ENCODE data around the gene ATP10B. TPM values are rescaled to one million over a fixed set of nuclear protein-coding genes. Genes with fewer than 3 reads are reported as not detected.

The ATP10B gene
- total RNA-seq, 4 donors from 2014 or later: 9.0 to 45.9 (median 13.9) TPM

DNA sequence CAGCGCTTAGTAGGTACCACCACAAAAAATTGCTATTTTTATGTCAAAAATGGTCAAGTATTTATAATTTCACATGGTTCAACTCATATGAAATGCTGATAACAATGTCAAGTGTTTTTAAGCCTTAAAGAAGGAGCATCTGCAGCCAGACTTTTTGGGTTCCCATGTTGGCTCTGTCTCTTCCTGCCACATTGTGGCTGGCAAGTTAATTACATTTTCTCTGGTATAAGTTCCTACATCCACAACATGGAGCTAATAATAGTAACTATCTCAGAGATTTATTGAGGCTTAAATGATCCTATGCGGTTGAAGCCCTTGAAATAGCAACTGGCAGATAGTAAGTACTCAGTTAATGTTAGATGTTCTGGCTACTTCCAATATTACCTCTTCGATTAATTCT is 5.4 kb downstream of the ATP10B start:
- no peaks in the 10 kb centered on the region for H3K9me3 ChIP-seq
- TF ChIP-seq POLR2A (IDR thresholded peaks at IDR 0.05) (no peak), EP300 (IDR thresholded peaks at IDR 0.05) (no peak)
- TF ChIP-seq, protein P1, sequence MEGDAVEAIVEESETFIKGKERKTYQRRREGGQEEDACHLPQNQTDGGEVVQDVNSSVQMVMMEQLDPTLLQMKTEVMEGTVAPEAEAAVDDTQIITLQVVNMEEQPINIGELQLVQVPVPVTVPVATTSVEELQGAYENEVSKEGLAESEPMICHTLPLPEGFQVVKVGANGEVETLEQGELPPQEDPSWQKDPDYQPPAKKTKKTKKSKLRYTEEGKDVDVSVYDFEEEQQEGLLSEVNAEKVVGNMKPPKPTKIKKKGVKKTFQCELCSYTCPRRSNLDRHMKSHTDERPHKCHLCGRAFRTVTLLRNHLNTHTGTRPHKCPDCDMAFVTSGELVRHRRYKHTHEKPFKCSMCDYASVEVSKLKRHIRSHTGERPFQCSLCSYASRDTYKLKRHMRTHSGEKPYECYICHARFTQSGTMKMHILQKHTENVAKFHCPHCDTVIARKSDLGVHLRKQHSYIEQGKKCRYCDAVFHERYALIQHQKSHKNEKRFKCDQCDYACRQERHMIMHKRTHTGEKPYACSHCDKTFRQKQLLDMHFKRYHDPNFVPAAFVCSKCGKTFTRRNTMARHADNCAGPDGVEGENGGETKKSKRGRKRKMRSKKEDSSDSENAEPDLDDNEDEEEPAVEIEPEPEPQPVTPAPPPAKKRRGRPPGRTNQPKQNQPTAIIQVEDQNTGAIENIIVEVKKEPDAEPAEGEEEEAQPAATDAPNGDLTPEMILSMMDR (IDR thresholded peaks at IDR 0.05): no peak
- peaks cover 0 to 6% (median 3%) of the 10 kb centered on the region in 4 donors for H3K4me1 ChIP-seq
- no peak for DNase-seq (ENCODE audit: low spot score in 2 of 2)
- WGBS, 2 donors: 80 to 89% methylated on average over 3 of the region's 3 CpGs
- no peak overlapping the region for H3K4me3 ChIP-seq
- H3K27ac ChIP-seq: peak overlapping the region in 2 of 4 donors; percentile 58 to 75
- no peaks in the 10 kb centered on the region for H3K36me3 ChIP-seq
- no peaks in the 10 kb centered on the region for H3K27me3 ChIP-seq

DNA sequence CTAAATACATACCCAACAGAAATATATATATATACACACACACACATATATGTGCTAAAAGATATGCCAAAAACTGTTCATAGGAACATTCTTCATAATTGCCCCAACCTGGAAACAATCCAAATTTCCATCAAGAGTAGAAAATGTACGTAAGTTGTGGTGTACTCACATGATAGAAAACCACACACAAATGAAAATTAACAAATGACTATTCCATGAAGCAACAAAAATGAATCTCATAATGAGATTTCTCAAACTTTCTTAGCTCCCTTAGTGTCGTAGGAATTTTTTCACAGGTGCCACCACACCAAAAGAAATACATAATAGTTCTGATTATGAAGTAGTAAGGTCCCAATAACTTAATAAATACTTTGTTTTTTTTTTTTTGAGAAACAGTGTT is 7.8 kb downstream of the ATP10B start:
- TF ChIP-seq EP300 (IDR thresholded peaks at IDR 0.05) (no peak), POLR2A (IDR thresholded peaks at IDR 0.05) (no peak)
- TF ChIP-seq, protein P1 (IDR thresholded peaks at IDR 0.05): no peak
- DNase-seq (ENCODE audit: low spot score in 2 of 2): no peak
- peak overlapping the region in 1 of 4 donors; percentile 16 for H3K27ac ChIP-seq
- no peaks in the 10 kb centered on the region for H3K27me3 ChIP-seq
- WGBS, 2 donors: 69 to 73% methylated on average over 2 of the region's 2 CpGs
- H3K4me3 ChIP-seq: no peak overlapping the region
- H3K4me1 ChIP-seq: peaks cover 0 to 6% (median 0%) of the 10 kb centered on the region in 4 donors
- no peaks in the 10 kb centered on the region for H3K36me3 ChIP-seq
- H3K9me3 ChIP-seq: no peaks in the 10 kb centered on the region

DNA sequence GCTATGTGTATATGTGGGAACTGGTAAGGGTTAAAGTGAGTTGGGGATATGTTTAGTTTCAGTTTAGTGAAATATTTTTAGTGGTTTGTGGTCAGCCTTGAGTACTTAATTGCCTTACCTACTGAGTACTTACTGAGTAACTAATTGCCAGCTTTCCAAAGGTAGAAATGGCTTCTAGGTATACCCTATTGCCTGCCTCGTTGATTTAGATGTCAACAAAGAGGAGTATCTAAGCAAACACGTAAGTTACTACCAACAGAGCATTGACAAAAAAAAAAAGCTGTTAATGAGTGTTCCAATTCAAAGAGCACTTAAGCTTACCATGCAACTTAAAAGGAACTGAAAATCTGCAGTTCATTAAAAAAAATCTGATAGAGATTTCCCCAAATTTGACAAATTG is 8.8 kb downstream of the ATP10B start:
- WGBS, 2 donors: 23 to 31% methylated on average over 2 of the region's 2 CpGs
- DNase-seq (ENCODE audit: low spot score in 2 of 2): no peak

DNA sequence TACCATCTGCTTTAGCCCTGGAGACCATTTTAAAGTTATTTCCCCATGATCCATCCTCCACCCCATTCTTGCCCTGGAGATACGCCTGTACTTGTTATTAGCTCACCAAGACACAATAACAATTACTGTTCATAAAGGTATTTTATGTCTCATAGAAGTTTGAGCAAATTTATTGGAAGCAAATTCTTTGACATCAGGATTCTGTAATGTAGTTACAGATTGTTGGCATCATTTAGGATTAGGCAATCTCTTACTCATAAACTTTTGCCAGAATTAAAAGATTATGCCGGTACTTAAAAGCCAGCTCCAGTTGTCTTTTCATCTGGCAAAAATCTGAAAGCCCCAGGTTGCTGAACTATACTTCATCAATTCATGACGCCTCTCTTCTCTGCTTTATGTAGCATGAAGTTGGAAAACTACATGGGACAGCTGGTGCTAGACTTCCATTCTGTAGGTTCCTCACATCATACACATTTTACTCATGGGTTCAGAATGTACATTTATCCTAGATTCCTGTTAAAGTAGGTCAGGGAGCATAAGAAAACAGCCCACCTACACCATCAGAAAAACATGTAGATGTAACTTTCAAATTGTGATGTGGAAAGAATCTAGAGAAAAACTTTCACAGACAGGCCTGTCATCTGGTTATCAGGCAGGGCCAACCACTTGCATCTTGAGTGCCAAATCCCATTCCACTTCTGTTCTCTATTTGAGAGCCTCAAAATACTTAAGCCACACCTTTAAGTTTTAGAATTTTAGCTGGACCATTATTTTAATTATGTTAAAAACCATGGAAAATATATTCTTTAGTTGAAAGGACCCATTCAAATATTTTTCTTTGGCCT is 14.0 kb downstream of the ATP10B start:
- Histone ChIP-seq H3K4me3 (no peak overlapping the region), H3K27ac (no peak overlapping the region), H3K4me1 (peaks cover 0 to 4% (median 0%) of the 10 kb centered on the region in 4 donors), H3K27me3 (no peaks in the 10 kb centered on the region), H3K9me3 (peaks cover 0 to 7% (median 1%) of the 10 kb centered on the region in 4 donors), H3K36me3 (no peaks in the 10 kb centered on the region)
- TF ChIP-seq, protein P1 (IDR thresholded peaks at IDR 0.05): no peak
- TF ChIP-seq EP300 (IDR thresholded peaks at IDR 0.05): no peak
- no peak for TF ChIP-seq POLR2A (IDR thresholded peaks at IDR 0.05)
- no peak for DNase-seq (ENCODE audit: low spot score in 2 of 2)
- 56 to 71% methylated on average over 3 of the region's 3 CpGs for WGBS, 2 donors

More for the DNA sequence above, 8.8 kb downstream of the ATP10B start:
- no peak for TF ChIP-seq POLR2A (IDR thresholded peaks at IDR 0.05)
- TF ChIP-seq, protein P1 (IDR thresholded peaks at IDR 0.05): no peak
- no peak for TF ChIP-seq EP300 (IDR thresholded peaks at IDR 0.05)
- H3K9me3 ChIP-seq: no peaks in the 10 kb centered on the region
- no peaks in the 10 kb centered on the region for H3K36me3 ChIP-seq
- no peaks in the 10 kb centered on the region for H3K27me3 ChIP-seq
- no peak overlapping the region for H3K27ac ChIP-seq
- H3K4me3 ChIP-seq: no peak overlapping the region
- H3K4me1 ChIP-seq: peaks cover 0 to 6% (median 0%) of the 10 kb centered on the region in 4 donors

DNA sequence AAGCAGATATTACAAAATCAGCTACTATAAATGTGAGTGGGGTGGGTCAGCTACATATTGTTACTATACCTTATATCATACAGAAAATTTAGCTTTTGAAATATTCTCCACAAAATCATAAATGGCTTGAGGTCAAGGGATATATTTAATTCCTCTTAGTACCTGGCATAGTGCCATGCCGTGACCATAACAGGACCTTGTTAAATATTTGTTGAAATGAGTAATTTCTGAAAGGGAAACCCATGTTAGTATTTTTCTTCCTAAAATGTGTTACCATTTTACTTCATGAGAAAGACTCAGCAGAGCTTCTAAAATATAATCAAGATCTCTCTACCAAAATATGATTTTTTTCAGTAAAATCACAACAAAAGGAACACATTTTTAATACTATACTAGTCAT is 14.8 kb downstream of the ATP10B start:
- TF ChIP-seq, protein P1 (IDR thresholded peaks at IDR 0.05): no peak
- TF ChIP-seq EP300 (IDR thresholded peaks at IDR 0.05): no peak
- no peak for TF ChIP-seq POLR2A (IDR thresholded peaks at IDR 0.05)
- no peak overlapping the region for H3K27ac ChIP-seq
- no peaks in the 10 kb centered on the region for H3K27me3 ChIP-seq
- H3K4me3 ChIP-seq: no peak overlapping the region
- H3K36me3 ChIP-seq: no peaks in the 10 kb centered on the region
- no peak for DNase-seq (ENCODE audit: low spot score in 2 of 2)
- peaks cover 0 to 4% (median 0%) of the 10 kb centered on the region in 4 donors for H3K4me1 ChIP-seq
- peaks cover 0 to 13% (median 4%) of the 10 kb centered on the region in 4 donors for H3K9me3 ChIP-seq
- WGBS, 2 donors: 0 to 7% methylated on average over 1 of the region's 1 CpG

Data from tibial nerve (tissue), 4 donors.